K562 (cell line): ENCODE results near the gene PACRG. TPM values are rescaled to one million over a fixed set of nuclear protein-coding genes. Genes with fewer than 3 reads are reported as not detected.

Experiments
- ATAC-seq: fragments of 200-7000 bp; cut with Tn5 transposase; 3 replicates; pipeline ENCODE4 v1.9.1; 2020; ENCODE audit warnings: moderate library complexity
- BruUV-seq: library from RNA; stranded (reverse); fragments of 400-500 nt; replicated peaks from 2 replicates; lab custom pipeline; 2021; lab: Mats Ljungman, UMichigan
- CTCF ChIA-PET: fragments of 300-600 bp; formaldehyde crosslinking; extraction: SDS; loops from one replicate; lab custom pipeline; 2021; ENCODE audit warnings: low intra/inter-chr PET ratio; lab: Yijun Ruan, JAX
- POLR2A ChIA-PET: fragments of 300-600, 350-650 bp; sonication (Branson Sonifier 250); formaldehyde crosslinking; extraction: SDS; loops from one replicate; lab custom pipeline; 2021; ENCODE audit warnings: antibody characterized with exemption, inconsistent platforms; lab: Yijun Ruan, JAX
- DNase-seq, 4 experiments: peaks; one replicate each; pipeline versions ENCODE4 v3.0.0 to v3.0.0-alpha.2; 2011 to 2018; ENCODE audit warnings: low spot score in 3 of 4, mixed read lengths in 3 of 4; ENCODE audit errors: extremely low read depth in 1 of 4
- FAIRE-seq: peaks from 2 replicates; lab custom pipeline; 2011; peaks lifted over from hg19 to GRCh38; lab: Jason Lieb, UNC
- H2AFZ ChIP-seq: 2 replicates; pipeline ENCODE4 v1.6.0; 2011; ENCODE audit warnings: low read depth, low read length, control low read depth, inconsistent platforms
- H3K27ac ChIP-seq: fragments of 200-600 bp; 3 replicates; pipeline ENCODE4 v1.8.0; 2011; ENCODE audit warnings: low read depth, mild to moderate bottlenecking, control low read depth, inconsistent platforms, low read length, moderate library complexity, mixed read lengths; ENCODE audit errors: extremely low read depth
- H3K27me3 ChIP-seq, 2 experiments: fragments of 300-600 bp in 1 of 2; 2 replicates in 1 of 2; 3 replicates in 1 of 2; pipeline versions ENCODE4 v1.6.0 to v1.8.0; 2011; ENCODE audit warnings: inconsistent platforms in 2 of 2, low read length in 2 of 2, mild to moderate bottlenecking in 1 of 2, mixed read lengths in 1 of 2, moderate library complexity in 1 of 2; ENCODE audit not compliant: control insufficient read depth in 2 of 2, insufficient read depth in 2 of 2
- H3K36me3 ChIP-seq: fragments of 300-600 bp; 3 replicates; pipeline ENCODE4 v1.8.0; 2011; ENCODE audit warnings: mild to moderate bottlenecking, low read length, inconsistent platforms; ENCODE audit not compliant: control insufficient read depth, insufficient read depth
- H3K4me1 ChIP-seq, 2 experiments: fragments of 200-600 bp in 1 of 2; replicated peaks in 1 of 2; 2 replicates in 1 of 2; 3 replicates in 1 of 2; pipeline versions ENCODE4 v1.5.1 to v1.8.0; 2011; ENCODE audit warnings: inconsistent platforms in 2 of 2, low read length in 2 of 2, mild to moderate bottlenecking in 1 of 2, mixed read lengths in 1 of 2, moderate library complexity in 1 of 2; ENCODE audit not compliant: control insufficient read depth in 2 of 2, insufficient read depth in 2 of 2
- H3K4me2 ChIP-seq: 2 replicates; pipeline ENCODE4 v1.6.1; 2011; ENCODE audit warnings: low read length, control low read depth, inconsistent platforms, mixed read lengths; ENCODE audit not compliant: insufficient read depth
- H3K4me3 ChIP-seq: fragments of 200-600 bp; sonication (generic), shearing (Covaris generic); 2 replicates; pipeline ENCODE4 v1.5.1; 2016; ENCODE audit warnings: control low read depth, inconsistent platforms
- H3K79me2 ChIP-seq: fragments of 200-600 bp; 3 replicates; pipeline ENCODE4 v1.8.0; 2011; ENCODE audit warnings: low read length, inconsistent platforms; ENCODE audit not compliant: control insufficient read depth, insufficient read depth
- H3K9ac ChIP-seq, 2 experiments: 2 replicates each; pipeline versions ENCODE4 v1.6.0 to v1.6.1; 2011; ENCODE audit warnings: low read depth in 2 of 2, low read length in 2 of 2, control low read depth in 1 of 2, inconsistent platforms in 1 of 2, mild to moderate bottlenecking in 1 of 2, mixed read lengths in 1 of 2; ENCODE audit not compliant: insufficient read depth in 1 of 2
- H3K9me1 ChIP-seq: one replicate; pipeline ENCODE4 v1.6.0; 2011; ENCODE audit warnings: inconsistent platforms, mild to moderate bottlenecking, low read length, moderate library complexity; ENCODE audit not compliant: control insufficient read depth, insufficient read depth
- H3K9me3 ChIP-seq: replicated peaks from 2 replicates; pipeline ENCODE4 v1.5.1; 2011; ENCODE audit warnings: low read depth, low read length, inconsistent platforms; ENCODE audit not compliant: control insufficient read depth, insufficient read depth
- H4K20me1 ChIP-seq: replicated peaks from 2 replicates; pipeline ENCODE4 v1.6.1; 2011; ENCODE audit warnings: low read length, inconsistent platforms, mixed read lengths; ENCODE audit not compliant: control insufficient read depth, insufficient read depth
- ETS1 ChIP-seq: conservative IDR thresholded peaks from 2 replicates; pipeline ENCODE4 v1.6.1; 2011; ENCODE audit warnings: low read depth, mild to moderate bottlenecking, low read length; ENCODE audit not compliant: control insufficient read depth
- FOXM1 ChIP-seq, 2 experiments: fragments of 450-650 bp in 1 of 2; sonication (generic) in 1 of 2; formaldehyde crosslinking in 1 of 2; IDR thresholded peaks; 2 replicates each; pipeline versions ENCODE4 v1.6.1 to v1.9.0; 2017 to 2022; ENCODE audit warnings: low read depth in 2 of 2, mild to moderate bottlenecking in 2 of 2, missing genetic modification reagents in 1 of 2, moderate library complexity in 1 of 2
- MCM2 ChIP-seq: fragments of 450-650 bp; IDR thresholded peaks from 2 replicates; pipeline ENCODE4 v1.6.1; 2017; ENCODE audit warnings: low read depth, mild to moderate bottlenecking
- NRF1 ChIP-seq, 2 experiments: fragments of 450-650 bp; IDR thresholded peaks in 1 of 2; conservative IDR thresholded peaks in 1 of 2; 2 replicates each; pipeline ENCODE4 v1.6.1; 2014; ENCODE audit warnings: mild to moderate bottlenecking in 2 of 2
- PTRF ChIP-seq: fragments of 450-650 bp; IDR thresholded peaks from 2 replicates; pipeline ENCODE4 v1.6.1; 2016; ENCODE audit warnings: mild to moderate bottlenecking, missing genetic modification characterization, missing compliant biosample characterization
- RBM39 ChIP-seq: fragments of 200-400 bp; formaldehyde crosslinking; optimal IDR thresholded peaks from 2 replicates; pipeline ENCODE3; 2018; ENCODE audit warnings: low read depth, low read length
- SAP30 ChIP-seq: fragments of 200-600 bp; sonication (generic); IDR thresholded peaks from 2 replicates; pipeline ENCODE4 v1.6.1; 2012; ENCODE audit warnings: borderline replicate concordance, low read depth, mild to moderate bottlenecking, moderate library complexity, low read length, control low read depth, inconsistent platforms; ENCODE audit not compliant: insufficient read depth, poor library complexity, severe bottlenecking
- SRF ChIP-seq, 2 experiments: fragments of 250-450, 450-650 bp in 1 of 2; sonication (Bioruptor Pico) in 1 of 2; sonication (generic) in 1 of 2; formaldehyde crosslinking; IDR thresholded peaks; 2 replicates each; pipeline versions ENCODE4 v1.5.0 to v1.5.1; 2020 to 2022; ENCODE audit warnings: mild to moderate bottlenecking in 1 of 2, missing genetic modification reagents in 1 of 2
- ZBED1 ChIP-seq: IDR thresholded peaks from 2 replicates; pipeline ENCODE4 v1.6.1; 2014
- WGBS: fragments of 100-300 bp; shearing (Covaris generic); methylation state at CpG from one replicate; pipeline ENCODE4 v1.1.6; 2016; ENCODE audit warnings: low coverage, mixed read lengths; ENCODE audit not compliant: insufficient coverage; ENCODE audit errors: missing lambda C conversion rate; 5-methylcytosine and 5-hydroxymethylcytosine counted together
- in situ Hi-C: fragments of 300-500 bp; cut with MboI; formaldehyde crosslinking; loops from 4 replicates; pipeline ENCODE4 v1.15.0; 2018; ENCODE audit warnings: inconsistent platforms, mixed read lengths
- intact Hi-C: fragments of 100-400 bp; cut with micrococcal nuclease; formaldehyde crosslinking; loops from 2 replicates; pipeline ENCODE4 v1.14.2; 2022
- polyA plus RNA-seq, 8 experiments: library from polyadenylated mRNA; depleted of rRNA in 4 of 8; stranded (reverse) in 5 of 8; unstranded in 3 of 8; fragments of >200 nt; fragmentation: Nextera tagmentation in 2 of 8; fragmentation: Illumina TruSeq in 1 of 8; extraction: Ambion mirVana in 2 of 8; extraction: Trizol in 1 of 8; gene quantifications; 2 replicates each; pipeline versions ENCODE4 v1.2.1 to v1.2.3, GENCODE V29; 2011 to 2014; ENCODE audit warnings: inconsistent platforms in 1 of 8, missing spikeins in 1 of 8
- total RNA-seq, 7 experiments: library from RNA; depleted of rRNA in 6 of 7; stranded (reverse); fragments of >200 nt in 6 of 7; fragmentation: Illumina TruSeq in 2 of 7; extraction: Trizol in 2 of 7; gene quantifications; 2 replicates each; pipeline versions ENCODE4 v1.2.1 to v1.2.3, GENCODE V29; 2011 to 2021; ENCODE audit warnings: low replicate concordance in 1 of 7
- TF ChIP-seq, protein P1 (sequence below): IDR thresholded peaks from 2 replicates; pipeline ENCODE4 v1.6.1; 2011; ENCODE audit warnings: borderline replicate concordance, low read depth, mild to moderate bottlenecking, moderate library complexity, low read length; ENCODE audit not compliant: insufficient read depth, poor library complexity, severe bottlenecking
- TF ChIP-seq, protein P2 (sequence below): fragments of 150-350 bp; conservative IDR thresholded peaks from 2 replicates; pipeline ENCODE4 v1.6.1; 2014; ENCODE audit warnings: low read length
- TF ChIP-seq, protein P3 (sequence below): fragments of 450-650 bp; IDR thresholded peaks from 2 replicates; pipeline ENCODE4 v1.7.0; 2016; ENCODE audit warnings: borderline replicate concordance

The PACRG gene
- total and polyA plus RNA-seq, 9 of the 15 experiments (the other 6 are each of a cell fraction or from before 2014, with no cell fraction given): 0.04 TPM; not detected in 8

- intact Hi-C loops: no loop called here
- no TSS peak for BruUV-seq
- Histone ChIP-seq H3K4me2 (no peak overlapping the region), H3K36me3 (no peaks in the 10 kb centered on the region), H3K9me1 (no peaks in the 10 kb centered on the region), H3K9ac (no peak overlapping the region), H3K27ac (no peak overlapping the region), H3K9me3 (no peaks in the 10 kb centered on the region), H3K4me1 (no peaks in the 10 kb centered on the region), H4K20me1 (no peaks in the 10 kb centered on the region), H3K27me3 (peaks cover 12 to 26% of the 10 kb centered on the region in 2 experiments; a peak in 3 of 5 replicates), H2AFZ (no peak overlapping the region), H3K4me3 (no peak overlapping the region), H3K79me2 (no peaks in the 10 kb centered on the region)
- FAIRE-seq (no peak), DNase-seq (no peak), ATAC-seq (no peak)
- ChIA-PET POLR2A (no interaction called here), CTCF (interaction anchor here (0.6 kb wide), 1 partner anchor 256 kb away, joined by 3 read pairs; no protein-coding TSS in a partner anchor)
- 0% methylated on average over 6 of the region's 6 CpGs for WGBS
- in situ Hi-C loops: no loop called here
- no peak for TF ChIP-seq SRF (CRISPR knock-in tag; IDR thresholded peaks at IDR 0.05)
- TF ChIP-seq, protein P1, sequence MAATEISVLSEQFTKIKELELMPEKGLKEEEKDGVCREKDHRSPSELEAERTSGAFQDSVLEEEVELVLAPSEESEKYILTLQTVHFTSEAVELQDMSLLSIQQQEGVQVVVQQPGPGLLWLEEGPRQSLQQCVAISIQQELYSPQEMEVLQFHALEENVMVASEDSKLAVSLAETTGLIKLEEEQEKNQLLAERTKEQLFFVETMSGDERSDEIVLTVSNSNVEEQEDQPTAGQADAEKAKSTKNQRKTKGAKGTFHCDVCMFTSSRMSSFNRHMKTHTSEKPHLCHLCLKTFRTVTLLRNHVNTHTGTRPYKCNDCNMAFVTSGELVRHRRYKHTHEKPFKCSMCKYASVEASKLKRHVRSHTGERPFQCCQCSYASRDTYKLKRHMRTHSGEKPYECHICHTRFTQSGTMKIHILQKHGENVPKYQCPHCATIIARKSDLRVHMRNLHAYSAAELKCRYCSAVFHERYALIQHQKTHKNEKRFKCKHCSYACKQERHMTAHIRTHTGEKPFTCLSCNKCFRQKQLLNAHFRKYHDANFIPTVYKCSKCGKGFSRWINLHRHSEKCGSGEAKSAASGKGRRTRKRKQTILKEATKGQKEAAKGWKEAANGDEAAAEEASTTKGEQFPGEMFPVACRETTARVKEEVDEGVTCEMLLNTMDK: no peak
- no peak for TF ChIP-seq ETS1
- no peak for TF ChIP-seq MCM2
- TF ChIP-seq RBM39: no peak
- no peak for TF ChIP-seq NRF1 (conservative IDR thresholded peaks at IDR 0.05 in 1 of 2, IDR thresholded peaks at IDR 0.05 in 1 of 2)
- TF ChIP-seq, protein P2, sequence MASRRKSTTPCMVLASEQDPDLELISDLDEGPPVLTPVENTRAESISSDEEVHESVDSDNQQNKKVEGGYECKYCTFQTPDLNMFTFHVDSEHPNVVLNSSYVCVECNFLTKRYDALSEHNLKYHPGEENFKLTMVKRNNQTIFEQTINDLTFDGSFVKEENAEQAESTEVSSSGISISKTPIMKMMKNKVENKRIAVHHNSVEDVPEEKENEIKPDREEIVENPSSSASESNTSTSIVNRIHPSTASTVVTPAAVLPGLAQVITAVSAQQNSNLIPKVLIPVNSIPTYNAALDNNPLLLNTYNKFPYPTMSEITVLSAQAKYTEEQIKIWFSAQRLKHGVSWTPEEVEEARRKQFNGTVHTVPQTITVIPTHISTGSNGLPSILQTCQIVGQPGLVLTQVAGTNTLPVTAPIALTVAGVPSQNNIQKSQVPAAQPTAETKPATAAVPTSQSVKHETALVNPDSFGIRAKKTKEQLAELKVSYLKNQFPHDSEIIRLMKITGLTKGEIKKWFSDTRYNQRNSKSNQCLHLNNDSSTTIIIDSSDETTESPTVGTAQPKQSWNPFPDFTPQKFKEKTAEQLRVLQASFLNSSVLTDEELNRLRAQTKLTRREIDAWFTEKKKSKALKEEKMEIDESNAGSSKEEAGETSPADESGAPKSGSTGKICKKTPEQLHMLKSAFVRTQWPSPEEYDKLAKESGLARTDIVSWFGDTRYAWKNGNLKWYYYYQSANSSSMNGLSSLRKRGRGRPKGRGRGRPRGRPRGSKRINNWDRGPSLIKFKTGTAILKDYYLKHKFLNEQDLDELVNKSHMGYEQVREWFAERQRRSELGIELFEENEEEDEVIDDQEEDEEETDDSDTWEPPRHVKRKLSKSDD: no peak
- TF ChIP-seq, protein P3, sequence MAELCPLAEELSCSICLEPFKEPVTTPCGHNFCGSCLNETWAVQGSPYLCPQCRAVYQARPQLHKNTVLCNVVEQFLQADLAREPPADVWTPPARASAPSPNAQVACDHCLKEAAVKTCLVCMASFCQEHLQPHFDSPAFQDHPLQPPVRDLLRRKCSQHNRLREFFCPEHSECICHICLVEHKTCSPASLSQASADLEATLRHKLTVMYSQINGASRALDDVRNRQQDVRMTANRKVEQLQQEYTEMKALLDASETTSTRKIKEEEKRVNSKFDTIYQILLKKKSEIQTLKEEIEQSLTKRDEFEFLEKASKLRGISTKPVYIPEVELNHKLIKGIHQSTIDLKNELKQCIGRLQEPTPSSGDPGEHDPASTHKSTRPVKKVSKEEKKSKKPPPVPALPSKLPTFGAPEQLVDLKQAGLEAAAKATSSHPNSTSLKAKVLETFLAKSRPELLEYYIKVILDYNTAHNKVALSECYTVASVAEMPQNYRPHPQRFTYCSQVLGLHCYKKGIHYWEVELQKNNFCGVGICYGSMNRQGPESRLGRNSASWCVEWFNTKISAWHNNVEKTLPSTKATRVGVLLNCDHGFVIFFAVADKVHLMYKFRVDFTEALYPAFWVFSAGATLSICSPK: no peak
- no peak for TF ChIP-seq FOXM1 (IDR thresholded peaks at IDR 0.05; ENCODE audit: low read depth)
- TF ChIP-seq FOXM1 (CRISPR knock-in tag; IDR thresholded peaks at IDR 0.05; ENCODE audit: low read depth): no peak
- TF ChIP-seq SAP30: no peak
- TF ChIP-seq ZBED1: no peak
- TF ChIP-seq PTRF (tag): no peak
Observed at GRCh38 chr6:163232649-163233048, 504.9 kb downstream of the PACRG start.
